ENCODE results near the gene IRX5.

GRCh38 chr16:54912720-54913119 lies 17.9 kb upstream of the IRX5 start:
- TF ChIP-seq, protein P1, sequence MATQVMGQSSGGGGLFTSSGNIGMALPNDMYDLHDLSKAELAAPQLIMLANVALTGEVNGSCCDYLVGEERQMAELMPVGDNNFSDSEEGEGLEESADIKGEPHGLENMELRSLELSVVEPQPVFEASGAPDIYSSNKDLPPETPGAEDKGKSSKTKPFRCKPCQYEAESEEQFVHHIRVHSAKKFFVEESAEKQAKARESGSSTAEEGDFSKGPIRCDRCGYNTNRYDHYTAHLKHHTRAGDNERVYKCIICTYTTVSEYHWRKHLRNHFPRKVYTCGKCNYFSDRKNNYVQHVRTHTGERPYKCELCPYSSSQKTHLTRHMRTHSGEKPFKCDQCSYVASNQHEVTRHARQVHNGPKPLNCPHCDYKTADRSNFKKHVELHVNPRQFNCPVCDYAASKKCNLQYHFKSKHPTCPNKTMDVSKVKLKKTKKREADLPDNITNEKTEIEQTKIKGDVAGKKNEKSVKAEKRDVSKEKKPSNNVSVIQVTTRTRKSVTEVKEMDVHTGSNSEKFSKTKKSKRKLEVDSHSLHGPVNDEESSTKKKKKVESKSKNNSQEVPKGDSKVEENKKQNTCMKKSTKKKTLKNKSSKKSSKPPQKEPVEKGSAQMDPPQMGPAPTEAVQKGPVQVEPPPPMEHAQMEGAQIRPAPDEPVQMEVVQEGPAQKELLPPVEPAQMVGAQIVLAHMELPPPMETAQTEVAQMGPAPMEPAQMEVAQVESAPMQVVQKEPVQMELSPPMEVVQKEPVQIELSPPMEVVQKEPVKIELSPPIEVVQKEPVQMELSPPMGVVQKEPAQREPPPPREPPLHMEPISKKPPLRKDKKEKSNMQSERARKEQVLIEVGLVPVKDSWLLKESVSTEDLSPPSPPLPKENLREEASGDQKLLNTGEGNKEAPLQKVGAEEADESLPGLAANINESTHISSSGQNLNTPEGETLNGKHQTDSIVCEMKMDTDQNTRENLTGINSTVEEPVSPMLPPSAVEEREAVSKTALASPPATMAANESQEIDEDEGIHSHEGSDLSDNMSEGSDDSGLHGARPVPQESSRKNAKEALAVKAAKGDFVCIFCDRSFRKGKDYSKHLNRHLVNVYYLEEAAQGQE (IDR thresholded peaks at IDR 0.05): no peak
- TF ChIP-seq, protein P2, sequence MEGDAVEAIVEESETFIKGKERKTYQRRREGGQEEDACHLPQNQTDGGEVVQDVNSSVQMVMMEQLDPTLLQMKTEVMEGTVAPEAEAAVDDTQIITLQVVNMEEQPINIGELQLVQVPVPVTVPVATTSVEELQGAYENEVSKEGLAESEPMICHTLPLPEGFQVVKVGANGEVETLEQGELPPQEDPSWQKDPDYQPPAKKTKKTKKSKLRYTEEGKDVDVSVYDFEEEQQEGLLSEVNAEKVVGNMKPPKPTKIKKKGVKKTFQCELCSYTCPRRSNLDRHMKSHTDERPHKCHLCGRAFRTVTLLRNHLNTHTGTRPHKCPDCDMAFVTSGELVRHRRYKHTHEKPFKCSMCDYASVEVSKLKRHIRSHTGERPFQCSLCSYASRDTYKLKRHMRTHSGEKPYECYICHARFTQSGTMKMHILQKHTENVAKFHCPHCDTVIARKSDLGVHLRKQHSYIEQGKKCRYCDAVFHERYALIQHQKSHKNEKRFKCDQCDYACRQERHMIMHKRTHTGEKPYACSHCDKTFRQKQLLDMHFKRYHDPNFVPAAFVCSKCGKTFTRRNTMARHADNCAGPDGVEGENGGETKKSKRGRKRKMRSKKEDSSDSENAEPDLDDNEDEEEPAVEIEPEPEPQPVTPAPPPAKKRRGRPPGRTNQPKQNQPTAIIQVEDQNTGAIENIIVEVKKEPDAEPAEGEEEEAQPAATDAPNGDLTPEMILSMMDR (IDR thresholded peaks at IDR 0.05; ENCODE audit: low read depth, low read length, missing input control): no peak
- no peak for TF ChIP-seq ZBTB33 (IDR thresholded peaks at IDR 0.05)
- TF ChIP-seq RAD21 (IDR thresholded peaks at IDR 0.05): no peak
- TF ChIP-seq TAF1 (conservative IDR thresholded peaks at IDR 0.05): no peak
- TF ChIP-seq GABPA (IDR thresholded peaks at IDR 0.05 in 1 of 2, conservative IDR thresholded peaks at IDR 0.05 in 1 of 2): no peak
- TF ChIP-seq JUND (IDR thresholded peaks at IDR 0.05): no peak
- TF ChIP-seq FOXA1 (IDR thresholded peaks at IDR 0.05): no peak
- no peak for TF ChIP-seq EGR1 (IDR thresholded peaks at IDR 0.05; ENCODE audit: low read depth in 2 of 2)
- TF ChIP-seq RXRA (IDR thresholded peaks at IDR 0.05): no peak

Data from liver (tissue), 3 donors.